Nephron (organoid): Measurements from ENCODE around the gene ROCK1.

Experiments used
- H3K27ac Mint-ChIP-seq, 3 experiments: 2 replicates each; pipeline ENCODE4 v1.8.0; 2020; ENCODE audit warnings: mixed read lengths in 3 of 3, mild to moderate bottlenecking in 2 of 3, moderate library complexity in 1 of 3
- H3K27me3 Mint-ChIP-seq: 2 replicates; pipeline ENCODE4 v1.8.0; 2021; ENCODE audit warnings: low read depth, mild to moderate bottlenecking, moderate library complexity, mixed read lengths
- H3K36me3 Mint-ChIP-seq: 2 replicates; pipeline ENCODE4 v1.8.0; 2020; ENCODE audit warnings: low read depth, mixed read lengths
- H3K4me1 Mint-ChIP-seq: 2 replicates; pipeline ENCODE4 v1.8.0; 2020; ENCODE audit warnings: mixed read lengths
- H3K4me3 Mint-ChIP-seq, 3 experiments: 2 replicates each; pipeline ENCODE4 v1.8.0; 2020; ENCODE audit warnings: mild to moderate bottlenecking in 3 of 3, mixed read lengths in 3 of 3, moderate library complexity in 2 of 3
- H3K9me3 Mint-ChIP-seq: 2 replicates; pipeline ENCODE4 v1.8.0; 2020; ENCODE audit warnings: mixed read lengths
- TF ChIP-seq, protein P1 (sequence below), 3 experiments: fragments of 200-600 bp; sonication (generic); IDR thresholded peaks; one replicate each; pipeline ENCODE4 v1.5.0; 2021; ENCODE audit warnings: antibody characterized with exemption in 3 of 3; ENCODE audit not compliant: unreplicated experiment in 3 of 3

ROCK1 gene

GRCh38 chr18:21056545-21056944 lies 55.1 kb downstream of the ROCK1 start:
- Mint-ChIP-seq H3K27ac (no peak overlapping the region), H3K27me3 (no peaks in the 10 kb centered on the region), H3K4me1 (no peaks in the 10 kb centered on the region), H3K36me3 (peaks cover 25% of the 10 kb centered on the region), H3K4me3 (no peak overlapping the region), H3K9me3 (peaks cover 4% of the 10 kb centered on the region)
- TF ChIP-seq, protein P1, sequence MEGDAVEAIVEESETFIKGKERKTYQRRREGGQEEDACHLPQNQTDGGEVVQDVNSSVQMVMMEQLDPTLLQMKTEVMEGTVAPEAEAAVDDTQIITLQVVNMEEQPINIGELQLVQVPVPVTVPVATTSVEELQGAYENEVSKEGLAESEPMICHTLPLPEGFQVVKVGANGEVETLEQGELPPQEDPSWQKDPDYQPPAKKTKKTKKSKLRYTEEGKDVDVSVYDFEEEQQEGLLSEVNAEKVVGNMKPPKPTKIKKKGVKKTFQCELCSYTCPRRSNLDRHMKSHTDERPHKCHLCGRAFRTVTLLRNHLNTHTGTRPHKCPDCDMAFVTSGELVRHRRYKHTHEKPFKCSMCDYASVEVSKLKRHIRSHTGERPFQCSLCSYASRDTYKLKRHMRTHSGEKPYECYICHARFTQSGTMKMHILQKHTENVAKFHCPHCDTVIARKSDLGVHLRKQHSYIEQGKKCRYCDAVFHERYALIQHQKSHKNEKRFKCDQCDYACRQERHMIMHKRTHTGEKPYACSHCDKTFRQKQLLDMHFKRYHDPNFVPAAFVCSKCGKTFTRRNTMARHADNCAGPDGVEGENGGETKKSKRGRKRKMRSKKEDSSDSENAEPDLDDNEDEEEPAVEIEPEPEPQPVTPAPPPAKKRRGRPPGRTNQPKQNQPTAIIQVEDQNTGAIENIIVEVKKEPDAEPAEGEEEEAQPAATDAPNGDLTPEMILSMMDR (IDR thresholded peaks at IDR 0.05; ENCODE audit: unreplicated experiment in 3 of 3): no peak

GRCh38 chr18:21054252-21054821 lies 57.3 kb downstream of the ROCK1 start:
- Mint-ChIP-seq H3K4me3 (no peak overlapping the region), H3K27ac (no peak overlapping the region), H3K36me3 (peaks cover 7% of the 10 kb centered on the region), H3K9me3 (no peaks in the 10 kb centered on the region), H3K27me3 (no peaks in the 10 kb centered on the region), H3K4me1 (no peaks in the 10 kb centered on the region)
- TF ChIP-seq, protein P1 (IDR thresholded peaks at IDR 0.05; ENCODE audit: unreplicated experiment in 3 of 3): no peak

DNA sequence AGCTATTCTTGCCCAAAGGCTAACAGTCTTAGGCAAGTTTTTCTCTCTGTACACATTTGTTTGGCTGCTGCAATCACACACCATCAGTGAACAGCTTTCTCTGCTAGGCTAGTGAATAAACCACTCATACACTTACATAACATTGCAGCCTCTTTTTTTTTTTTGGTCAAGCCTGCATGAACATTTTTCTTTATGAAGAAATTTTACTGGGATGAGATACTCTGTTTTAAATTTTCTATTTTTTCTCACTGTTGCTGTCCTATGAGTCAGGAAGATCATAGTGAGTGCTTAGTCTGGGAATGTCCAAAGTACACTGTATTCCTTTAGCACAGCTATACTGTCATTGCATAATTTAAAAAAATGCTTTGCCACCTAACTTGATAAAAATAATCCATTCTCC lies 58.5 kb downstream of the ROCK1 start:
- H3K36me3 Mint-ChIP-seq: peaks cover 7% of the 10 kb centered on the region
- no peaks in the 10 kb centered on the region for H3K9me3 Mint-ChIP-seq
- TF ChIP-seq, protein P1 (IDR thresholded peaks at IDR 0.05; ENCODE audit: unreplicated experiment in 3 of 3): no peak
- no peak overlapping the region for H3K27ac Mint-ChIP-seq
- H3K4me1 Mint-ChIP-seq: no peaks in the 10 kb centered on the region
- no peaks in the 10 kb centered on the region for H3K27me3 Mint-ChIP-seq
- no peak overlapping the region for H3K4me3 Mint-ChIP-seq

- no peaks in the 10 kb centered on the region for H3K27me3 Mint-ChIP-seq
- no peaks in the 10 kb centered on the region for H3K4me1 Mint-ChIP-seq
These were observed 59.2 kb downstream of the ROCK1 start for GRCh38 chr18:21052385-21052784.

GRCh38 chr18:21051620-21052019 lies 60.0 kb downstream of the ROCK1 start:
- Mint-ChIP-seq H3K27ac (peak overlapping the region in 1 of 3 experiments; percentile 26), H3K27me3 (no peaks in the 10 kb centered on the region), H3K4me3 (no peak overlapping the region), H3K9me3 (no peaks in the 10 kb centered on the region), H3K36me3 (peaks cover 21% of the 10 kb centered on the region), H3K4me1 (no peaks in the 10 kb centered on the region)
- TF ChIP-seq, protein P1 (IDR thresholded peaks at IDR 0.05; ENCODE audit: unreplicated experiment in 3 of 3): no peak

More at GRCh38 chr18:21052385-21052784, 59.2 kb downstream of the ROCK1 start:
- no peak overlapping the region for H3K27ac Mint-ChIP-seq
- peaks cover 13% of the 10 kb centered on the region for H3K36me3 Mint-ChIP-seq
- TF ChIP-seq, protein P1 (IDR thresholded peaks at IDR 0.05; ENCODE audit: unreplicated experiment in 3 of 3): no peak
- H3K9me3 Mint-ChIP-seq: no peaks in the 10 kb centered on the region
- H3K4me3 Mint-ChIP-seq: no peak overlapping the region

DNA sequence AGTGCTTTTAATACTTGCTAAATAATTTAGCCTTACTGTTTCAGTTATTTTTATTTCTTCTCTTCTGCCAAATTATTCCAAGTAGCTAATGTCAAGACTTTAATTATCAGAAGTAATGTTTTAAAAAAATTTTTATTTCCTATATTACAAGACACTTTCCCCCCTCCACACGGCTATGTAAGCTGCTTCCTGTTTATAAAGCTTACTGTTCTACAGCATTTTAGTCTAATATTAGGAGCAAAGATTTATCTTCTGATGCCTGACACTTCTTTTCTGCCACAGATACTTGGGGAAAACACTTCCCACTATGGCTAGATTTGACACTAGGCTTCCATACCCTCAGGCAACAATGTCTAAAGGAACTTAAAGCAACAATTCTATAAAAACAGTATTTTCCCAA lies 62.3 kb downstream of the ROCK1 start:
- peak overlapping the region in 1 of 3 experiments; percentile 15 for H3K27ac Mint-ChIP-seq
- no peaks in the 10 kb centered on the region for H3K9me3 Mint-ChIP-seq

More for the DNA sequence above, 62.3 kb downstream of the ROCK1 start:
- Mint-ChIP-seq H3K36me3 (peaks cover 26% of the 10 kb centered on the region), H3K4me1 (peaks cover 6% of the 10 kb centered on the region), H3K4me3 (no peak overlapping the region), H3K27me3 (no peaks in the 10 kb centered on the region)
- TF ChIP-seq, protein P1 (IDR thresholded peaks at IDR 0.05; ENCODE audit: unreplicated experiment in 3 of 3): no peak
